ENCODE results near the gene TMEM181.

GRCh38 chr6:158631678-158632537 is 72.0 kb downstream of the TMEM181 start:
- TF ChIP-seq EZH2 (optimal IDR thresholded peaks at IDR 0.05; ENCODE audit: low read depth, low read length), result no peak
- TF ChIP-seq, protein P1, sequence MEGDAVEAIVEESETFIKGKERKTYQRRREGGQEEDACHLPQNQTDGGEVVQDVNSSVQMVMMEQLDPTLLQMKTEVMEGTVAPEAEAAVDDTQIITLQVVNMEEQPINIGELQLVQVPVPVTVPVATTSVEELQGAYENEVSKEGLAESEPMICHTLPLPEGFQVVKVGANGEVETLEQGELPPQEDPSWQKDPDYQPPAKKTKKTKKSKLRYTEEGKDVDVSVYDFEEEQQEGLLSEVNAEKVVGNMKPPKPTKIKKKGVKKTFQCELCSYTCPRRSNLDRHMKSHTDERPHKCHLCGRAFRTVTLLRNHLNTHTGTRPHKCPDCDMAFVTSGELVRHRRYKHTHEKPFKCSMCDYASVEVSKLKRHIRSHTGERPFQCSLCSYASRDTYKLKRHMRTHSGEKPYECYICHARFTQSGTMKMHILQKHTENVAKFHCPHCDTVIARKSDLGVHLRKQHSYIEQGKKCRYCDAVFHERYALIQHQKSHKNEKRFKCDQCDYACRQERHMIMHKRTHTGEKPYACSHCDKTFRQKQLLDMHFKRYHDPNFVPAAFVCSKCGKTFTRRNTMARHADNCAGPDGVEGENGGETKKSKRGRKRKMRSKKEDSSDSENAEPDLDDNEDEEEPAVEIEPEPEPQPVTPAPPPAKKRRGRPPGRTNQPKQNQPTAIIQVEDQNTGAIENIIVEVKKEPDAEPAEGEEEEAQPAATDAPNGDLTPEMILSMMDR (IDR thresholded peaks at IDR 0.05; ENCODE audit: low read length), result no peak
- no peak for TF ChIP-seq EZH2phosphoT487 (IDR thresholded peaks at IDR 0.05; ENCODE audit: low read length)

All from MM.1S (cell line).